Caco-2 (cell line): ENCODE results near the gene MAP1LC3C. TPM values are rescaled to one million over a fixed set of nuclear protein-coding genes. Genes with fewer than 3 reads are reported as not detected.

Experiments used
- BruUV-seq: library from RNA; stranded (reverse); fragments of 400-500 nt; replicated peaks from 2 replicates; lab custom pipeline; 2021; lab: Mats Ljungman, UMichigan
- CTCF ChIA-PET: fragments of 300-600 bp; sonication (Branson Sonifier 250); formaldehyde crosslinking; loops from one replicate; lab custom pipeline; 2022; ENCODE audit warnings: antibody characterized with exemption; lab: Charles Lee
- POLR2A ChIA-PET: fragments of 300-600 bp; sonication (Branson Sonifier 250); formaldehyde crosslinking; loops from one replicate; lab custom pipeline; 2022; ENCODE audit warnings: antibody characterized with exemption; lab: Charles Lee
- DNase-seq, 2 experiments: peaks; one replicate each; pipeline versions ENCODE4 v3.0.0 to v3.0.0-alpha.2; 2020 to 2022
- H3K27me3 ChIP-seq: replicated peaks from 2 replicates; pipeline ENCODE4 v1.6.0; 2011; ENCODE audit warnings: low read length; ENCODE audit not compliant: control insufficient read depth, insufficient read depth
- H3K36me3 ChIP-seq: 2 replicates; pipeline ENCODE4 v1.5.1; 2011; ENCODE audit warnings: low read length; ENCODE audit not compliant: control insufficient read depth, insufficient read depth
- H3K4me1 ChIP-seq: fragments of 250-450 bp; sonication (Bioruptor Pico); 2 replicates; pipeline ENCODE4 v1.5.1; 2020; ENCODE audit warnings: mild to moderate bottlenecking
- H3K4me3 ChIP-seq: 2 replicates; pipeline ENCODE4 v1.5.1; 2011; ENCODE audit warnings: low read depth, mild to moderate bottlenecking, control low read depth, low read length
- H3K9me3 ChIP-seq: fragments of 250-450 bp; sonication (Bioruptor Pico); 2 replicates; pipeline ENCODE4 v1.5.1; 2020; ENCODE audit warnings: mild to moderate bottlenecking, moderate library complexity
- H3K27ac Mint-ChIP-seq: one replicate; pipeline ENCODE4 v1.8.0; 2022; ENCODE audit warnings: mixed read lengths; ENCODE audit not compliant: unreplicated experiment
- H3K27me3 Mint-ChIP-seq: one replicate; pipeline ENCODE4 v1.8.0; 2022; ENCODE audit warnings: mixed read lengths; ENCODE audit not compliant: insufficient read depth, unreplicated experiment
- H3K36me3 Mint-ChIP-seq: one replicate; pipeline ENCODE4 v1.8.0; 2022; ENCODE audit warnings: mild to moderate bottlenecking, mixed read lengths; ENCODE audit not compliant: insufficient read depth, unreplicated experiment
- H3K4me1 Mint-ChIP-seq: one replicate; pipeline ENCODE4 v1.8.0; 2022; ENCODE audit warnings: low read depth, mixed read lengths; ENCODE audit not compliant: unreplicated experiment
- H3K4me3 Mint-ChIP-seq: one replicate; pipeline ENCODE4 v1.8.0; 2022; ENCODE audit warnings: mild to moderate bottlenecking, moderate library complexity, mixed read lengths; ENCODE audit not compliant: unreplicated experiment
- H3K9me3 Mint-ChIP-seq: one replicate; pipeline ENCODE4 v1.8.0; 2022; ENCODE audit warnings: mixed read lengths; ENCODE audit not compliant: unreplicated experiment
- CTCF ChIP-seq, 2 experiments: fragments of 200-600 bp in 1 of 2; IDR thresholded peaks; 1 replicate in 1 of 2; 2 replicates in 1 of 2; pipeline versions ENCODE4 v1.5.1 to v1.8.0; 2011 to 2022; ENCODE audit warnings: antibody characterized with exemption in 1 of 2, control low read depth in 1 of 2, inconsistent platforms in 1 of 2, low read depth in 1 of 2, low read length in 1 of 2, mild to moderate bottlenecking in 1 of 2, moderate library complexity in 1 of 2; ENCODE audit not compliant: insufficient read depth in 1 of 2, severe bottlenecking in 1 of 2, unreplicated experiment in 1 of 2
- intact Hi-C: fragments of 100-400 bp; cut with micrococcal nuclease; formaldehyde crosslinking; loops from one replicate; pipeline ENCODE4 v1.10.0; 2022; ENCODE audit not compliant: unreplicated experiment
- total RNA-seq: library from RNA; stranded (reverse); gene quantifications from 2 replicates; pipeline ENCODE4 v1.2.3, GENCODE V29; 2022

The MAP1LC3C gene
- total RNA-seq, 1 experiment from 2014 or later: 0.86 TPM

- peaks cover 18% of the 10 kb centered on the region for H3K4me1 ChIP-seq
- no peak for TF ChIP-seq CTCF (IDR thresholded peaks at IDR 0.05; ENCODE audit: insufficient read depth in 1 of 2, low read depth in 1 of 2, low read length in 1 of 2, severe bottlenecking in 1 of 2, unreplicated experiment in 1 of 2)
- H3K9me3 Mint-ChIP-seq: peaks cover 9% of the 10 kb centered on the region
- no peaks in the 10 kb centered on the region for H3K36me3 Mint-ChIP-seq
- ChIA-PET POLR2A (no interaction called here), CTCF (no interaction called here)
- H3K4me3 Mint-ChIP-seq: no peak overlapping the region
- DNase-seq: no peak
- no peak overlapping the region for H3K27ac Mint-ChIP-seq
- no peaks in the 10 kb centered on the region; the same call in 1 of the 2 replicates for H3K9me3 ChIP-seq
- H3K4me3 ChIP-seq: no peak overlapping the region
- no TSS peak for BruUV-seq
- H3K27me3 Mint-ChIP-seq: no peaks in the 10 kb centered on the region
- peaks cover 18% of the 10 kb centered on the region for H3K4me1 Mint-ChIP-seq
- H3K27me3 ChIP-seq: no peaks in the 10 kb centered on the region
- H3K36me3 ChIP-seq: no peaks in the 10 kb centered on the region
- intact Hi-C loops: no loop called here
Observed at GRCh38 chr1:242006976-242007375, 8.1 kb upstream of the MAP1LC3C start.

GRCh38 chr1:242005866-242006535 lies 7.1 kb upstream of the MAP1LC3C start:
- no peak for DNase-seq
- Histone ChIP-seq H3K4me1 (peaks cover 22% of the 10 kb centered on the region), H3K4me3 (no peak overlapping the region), H3K27me3 (no peaks in the 10 kb centered on the region), H3K36me3 (no peaks in the 10 kb centered on the region), H3K9me3 (no peaks in the 10 kb centered on the region; the same call in 1 of the 2 replicates)
- ChIA-PET CTCF (no interaction called here), POLR2A (no interaction called here)
- Mint-ChIP-seq H3K27me3 (no peaks in the 10 kb centered on the region), H3K27ac (no peak overlapping the region), H3K4me1 (peaks cover 24% of the 10 kb centered on the region), H3K4me3 (no peak overlapping the region), H3K9me3 (peaks cover 9% of the 10 kb centered on the region), H3K36me3 (no peaks in the 10 kb centered on the region)
- intact Hi-C loops: no loop called here
- TF ChIP-seq CTCF (IDR thresholded peaks at IDR 0.05; ENCODE audit: insufficient read depth in 1 of 2, low read depth in 1 of 2, low read length in 1 of 2, severe bottlenecking in 1 of 2, unreplicated experiment in 1 of 2): no peak
- no TSS peak for BruUV-seq

GRCh38 chr1:242004751-242005495 lies 6.0 kb upstream of the MAP1LC3C start:
- ChIA-PET CTCF (no interaction called here), POLR2A (no interaction called here)
- BruUV-seq: no TSS peak
- no peaks in the 10 kb centered on the region; the same call in 1 of the 2 replicates for H3K9me3 ChIP-seq
- intact Hi-C loops: no loop called here
- Mint-ChIP-seq H3K9me3 (peaks cover 9% of the 10 kb centered on the region), H3K27me3 (no peaks in the 10 kb centered on the region), H3K4me3 (peak overlapping the region; percentile 45), H3K36me3 (no peaks in the 10 kb centered on the region), H3K4me1 (peaks cover 24% of the 10 kb centered on the region), H3K27ac (peak overlapping the region; percentile 86)
- DNase-seq: peak; percentile 46 to 62
- H3K4me1 ChIP-seq: peaks cover 22% of the 10 kb centered on the region
- no peak overlapping the region for H3K4me3 ChIP-seq
- H3K27me3 ChIP-seq: no peaks in the 10 kb centered on the region
- H3K36me3 ChIP-seq: no peaks in the 10 kb centered on the region
- TF ChIP-seq CTCF (IDR thresholded peaks at IDR 0.05; ENCODE audit: insufficient read depth in 1 of 2, low read depth in 1 of 2, low read length in 1 of 2, severe bottlenecking in 1 of 2, unreplicated experiment in 1 of 2): no peak
